Ureter (tissue), 1 donor: ENCODE results near the gene EPHA4. TPM values are rescaled to one million over a fixed set of nuclear protein-coding genes. Genes with fewer than 3 reads are reported as not detected.

ENCODE experiments used
- DNase-seq: peaks from one replicate; pipeline ENCODE4 v3.0.0-alpha.2; 2020; ENCODE audit warnings: low spot score
- total RNA-seq: library from RNA; stranded (reverse); gene quantifications from one replicate; pipeline ENCODE4 v1.2.4, GENCODE V29; 2023
- donor health status: DM: yes; HTN: yes; CAD: no.

EPHA4 gene
- total RNA-seq, 1 donor from 2014 or later, result 32.6 TPM

GRCh38 chr2:221571551-221572218 lies 419 bp downstream of the EPHA4 start:
- DNase-seq, result peak; percentile 50

- no peak for DNase-seq
Observed at GRCh38 chr2:221571025-221571550, 1.0 kb downstream of the EPHA4 start.

- DNase-seq, result peak; percentile 46
Observed at GRCh38 chr2:221570321-221570935, 1.7 kb downstream of the EPHA4 start.

DNA sequence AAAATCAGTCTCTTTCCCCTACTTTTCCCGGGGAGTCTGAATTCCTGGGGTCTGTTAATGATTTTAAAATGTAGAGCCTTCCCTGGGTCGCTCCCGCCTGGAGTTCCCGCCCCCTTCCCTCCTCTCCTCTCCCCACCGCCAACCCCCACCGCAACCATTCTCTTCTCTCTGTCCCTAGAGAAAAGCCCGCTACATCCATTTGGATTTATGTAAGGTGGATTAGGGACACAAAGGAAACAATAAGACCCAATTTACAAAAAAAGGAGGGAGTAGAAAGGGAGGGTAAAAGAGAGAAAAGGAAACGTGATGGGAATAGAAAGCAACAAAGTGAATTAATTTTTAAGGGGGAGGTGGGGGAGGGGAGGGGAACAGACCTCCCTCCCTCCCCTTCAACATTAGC lies 2.2 kb downstream of the EPHA4 start:
- no peak for DNase-seq

- no peak for DNase-seq
Observed at GRCh38 chr2:221569425-221569845, 2.7 kb downstream of the EPHA4 start.

DNA sequence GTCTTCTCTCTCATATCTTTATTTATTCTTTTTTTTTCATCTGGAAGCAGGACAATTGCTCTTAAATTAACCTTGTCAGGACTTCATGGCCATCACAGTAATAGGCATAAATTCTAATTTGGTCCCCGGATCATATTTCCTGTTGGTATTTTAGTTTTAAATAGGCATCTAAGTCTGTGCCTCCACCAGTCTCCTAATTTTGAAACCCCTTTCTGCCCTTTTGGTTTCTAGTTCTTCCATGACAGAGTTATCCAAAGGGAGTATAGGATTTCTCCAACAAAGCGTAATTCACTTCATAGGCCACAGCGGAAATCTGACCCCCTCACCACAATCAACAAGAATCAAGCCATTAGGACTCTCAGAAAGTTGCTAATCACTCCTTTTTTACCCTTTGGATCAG lies 3.8 kb downstream of the EPHA4 start:
- DNase-seq, result no peak

DNA sequence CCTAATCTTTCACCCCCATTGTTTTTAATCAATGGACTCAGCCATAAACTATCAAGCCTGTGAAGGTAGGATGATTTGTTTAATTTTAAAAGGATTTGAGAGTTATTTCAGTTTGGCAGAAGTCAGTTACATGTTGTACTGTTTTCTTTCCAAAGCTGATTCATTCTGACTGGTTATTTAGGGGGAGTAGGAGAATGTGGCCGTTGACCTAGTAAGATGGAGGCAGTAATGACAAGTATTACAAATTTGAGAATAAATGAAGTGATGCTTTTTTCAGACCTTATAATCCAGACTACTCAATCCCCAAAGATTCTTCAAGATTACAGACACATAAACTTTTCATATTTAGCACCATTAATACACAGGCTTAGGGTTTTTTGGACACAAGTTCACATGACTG lies 4.3 kb downstream of the EPHA4 start:
- no peak for DNase-seq

DNA sequence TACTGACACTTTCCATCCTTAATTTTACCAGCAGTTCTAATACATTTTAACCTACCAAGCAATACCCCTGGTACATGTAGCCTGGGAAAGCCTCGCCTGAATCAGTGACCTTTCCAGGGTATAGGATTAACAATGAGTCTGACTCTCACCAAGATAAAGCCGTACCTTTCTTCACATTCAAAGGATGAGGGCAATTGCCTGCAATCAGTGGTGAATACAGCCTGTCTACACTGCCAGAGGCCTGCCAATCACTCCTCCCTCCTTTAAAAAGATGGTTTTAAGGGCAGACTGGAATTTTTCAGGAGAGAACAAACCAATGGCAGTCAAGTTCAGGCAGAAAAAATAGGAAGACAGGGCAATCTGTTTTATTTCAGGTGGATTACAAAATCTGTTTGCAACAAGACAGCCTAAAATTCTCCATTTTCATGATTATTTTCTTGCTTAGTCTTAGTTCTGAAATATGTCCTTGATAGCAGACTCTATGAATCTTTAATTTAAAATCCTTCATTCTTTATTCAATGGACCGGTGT lies 4.8 kb downstream of the EPHA4 start:
- DNase-seq, result no peak

DNA sequence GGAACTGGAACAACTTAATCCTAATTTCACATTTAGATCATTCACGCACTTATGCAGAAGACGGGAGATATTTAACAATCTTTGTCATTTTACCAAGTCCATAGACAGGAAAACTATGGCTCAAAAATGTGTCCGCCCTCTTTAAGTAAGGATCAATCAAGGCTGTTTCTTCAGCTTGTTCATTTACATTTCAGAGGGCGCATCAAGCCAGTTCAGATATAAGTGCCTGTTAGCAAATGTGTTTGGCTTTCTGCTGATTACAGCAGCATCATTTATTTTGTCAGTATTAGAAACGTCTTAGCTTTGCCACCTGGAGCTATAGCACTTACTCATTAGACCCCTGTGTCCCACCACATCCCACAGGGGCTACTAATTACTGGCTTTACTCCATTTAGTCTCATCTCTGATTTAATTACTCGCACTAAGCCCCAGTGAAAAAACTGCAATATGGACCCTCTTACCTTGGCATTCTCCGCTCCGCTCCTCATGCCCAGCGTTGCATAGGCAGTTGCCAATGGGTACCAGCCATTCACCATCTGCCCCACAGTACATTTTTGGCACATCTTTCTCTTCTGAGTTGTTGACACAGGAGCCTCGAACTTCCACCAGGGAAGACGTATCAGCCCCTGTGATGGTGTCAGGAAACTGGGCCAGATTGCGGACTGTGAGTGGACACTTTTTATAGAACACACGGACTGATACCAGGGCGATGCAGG lies 8.7 kb downstream of the EPHA4 start:
- DNase-seq, result no peak

- no peak for DNase-seq
Observed at GRCh38 chr2:221562226-221562625, 9.9 kb downstream of the EPHA4 start.

DNA sequence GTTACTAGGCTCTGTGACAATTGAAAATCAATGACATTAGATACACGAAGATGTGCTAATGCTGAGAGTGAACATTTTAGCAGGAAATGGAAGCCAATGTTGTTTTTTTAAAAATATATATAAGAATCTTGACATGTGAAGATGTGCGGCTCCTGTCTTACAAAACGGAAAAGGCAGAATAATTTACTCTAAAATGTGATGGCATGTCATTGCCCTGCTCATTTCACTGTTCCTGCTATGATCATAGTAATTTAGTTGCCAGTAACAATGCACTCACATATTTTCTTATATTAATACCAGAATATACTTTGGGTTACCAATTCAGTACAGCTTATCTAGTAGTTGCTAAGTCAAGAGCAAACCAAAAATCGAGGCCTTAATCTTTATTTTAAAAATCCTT lies 10.3 kb downstream of the EPHA4 start:
- no peak for DNase-seq

DNA sequence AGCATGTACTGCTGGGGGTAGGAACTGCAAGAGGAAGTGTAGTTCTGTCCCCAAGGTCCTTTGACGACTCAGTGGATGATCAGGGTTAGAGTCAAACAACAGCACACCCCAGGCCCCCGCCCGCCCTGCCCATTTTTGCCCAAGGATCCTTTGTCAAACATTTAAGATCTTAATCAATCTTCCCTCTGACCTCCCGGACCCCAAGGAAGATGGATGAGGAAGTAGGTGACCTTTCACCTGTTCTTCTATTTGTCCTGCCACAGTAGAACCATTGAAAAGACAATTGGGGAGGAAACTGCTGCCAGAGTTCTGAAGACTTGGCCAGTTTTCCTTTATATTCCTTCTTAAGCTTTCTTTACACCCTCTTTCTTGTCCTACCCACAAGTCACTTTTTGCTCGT lies 12.1 kb downstream of the EPHA4 start:
- no peak for DNase-seq

DNA sequence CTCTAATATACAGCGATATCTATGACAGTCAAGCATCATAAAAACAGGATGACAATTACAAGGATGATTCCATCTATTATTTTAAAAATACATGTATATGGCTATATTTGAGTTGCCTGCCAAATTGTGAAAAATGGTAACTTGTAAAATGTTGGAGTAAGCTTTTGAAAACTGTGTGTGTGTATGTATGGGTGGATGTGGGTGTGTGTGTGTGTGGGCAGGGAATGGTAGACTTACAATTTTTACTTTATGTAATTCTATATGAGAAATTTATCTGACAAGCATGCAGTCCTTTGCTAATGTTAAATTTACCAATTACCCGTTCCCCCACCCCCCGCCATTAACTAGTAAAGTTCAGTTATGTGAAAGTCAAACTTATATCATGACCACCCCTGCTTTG lies 14.0 kb downstream of the EPHA4 start:
- no peak for DNase-seq

GRCh38 chr2:221555494-221555846 lies 16.6 kb downstream of the EPHA4 start:
- DNase-seq, result no peak

DNA sequence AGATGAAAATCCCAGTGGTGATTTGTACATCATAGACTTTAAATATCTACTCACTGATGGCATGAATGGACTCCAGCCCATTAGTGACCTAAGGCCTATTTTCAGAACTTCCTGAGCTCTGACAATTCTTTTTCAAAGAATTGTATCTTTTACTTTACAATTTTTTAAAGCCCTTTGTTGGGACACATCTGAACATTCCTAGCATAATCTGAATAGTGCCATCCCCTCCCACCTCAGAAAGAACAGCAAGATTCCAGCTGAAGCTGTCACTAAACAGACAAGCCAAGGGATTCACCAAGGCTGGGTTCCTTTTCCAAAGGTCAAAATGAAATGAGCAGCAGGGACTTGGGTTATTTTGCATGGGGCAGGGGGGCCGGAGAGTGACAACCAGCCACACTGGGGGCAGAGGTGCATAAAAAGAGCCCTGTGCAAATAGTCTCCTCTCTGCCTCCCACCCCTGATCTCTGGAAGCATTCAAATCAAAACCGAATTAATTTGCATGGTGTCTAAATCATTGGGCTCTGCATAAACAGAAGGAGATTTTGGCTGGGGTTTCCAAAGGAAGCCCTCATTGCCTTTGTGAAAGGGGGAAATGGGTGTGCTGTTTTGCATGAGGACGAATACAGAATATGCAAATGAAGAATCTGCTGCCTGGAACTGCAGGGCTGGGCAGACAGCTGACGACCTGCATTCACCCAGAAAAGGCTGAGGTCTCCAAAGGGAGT lies 17.2 kb downstream of the EPHA4 start:
- no peak for DNase-seq

- no peak for DNase-seq
Observed at GRCh38 chr2:221553333-221553732, 18.8 kb downstream of the EPHA4 start.

GRCh38 chr2:221552291-221552690 lies 19.8 kb downstream of the EPHA4 start:
- no peak for DNase-seq

DNA sequence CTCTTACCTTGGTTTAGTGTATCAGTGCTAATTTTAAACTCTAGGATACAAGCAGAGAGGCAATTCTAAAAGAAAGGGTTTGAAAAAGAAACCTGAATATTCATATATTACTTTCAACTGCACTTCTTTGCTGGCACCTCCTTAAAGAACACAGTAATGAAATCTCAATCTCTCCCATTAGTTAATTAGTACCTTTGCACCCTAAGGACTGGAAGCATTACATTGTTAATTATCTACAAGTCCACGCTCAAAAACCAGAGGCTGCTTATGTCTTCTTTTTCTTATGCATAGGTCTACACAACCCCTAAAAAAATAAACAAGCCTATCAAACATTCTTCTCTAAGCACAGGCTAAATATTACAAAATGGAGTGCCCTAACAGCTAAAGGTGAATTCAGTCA lies 20.2 kb downstream of the EPHA4 start:
- DNase-seq, result no peak

DNA sequence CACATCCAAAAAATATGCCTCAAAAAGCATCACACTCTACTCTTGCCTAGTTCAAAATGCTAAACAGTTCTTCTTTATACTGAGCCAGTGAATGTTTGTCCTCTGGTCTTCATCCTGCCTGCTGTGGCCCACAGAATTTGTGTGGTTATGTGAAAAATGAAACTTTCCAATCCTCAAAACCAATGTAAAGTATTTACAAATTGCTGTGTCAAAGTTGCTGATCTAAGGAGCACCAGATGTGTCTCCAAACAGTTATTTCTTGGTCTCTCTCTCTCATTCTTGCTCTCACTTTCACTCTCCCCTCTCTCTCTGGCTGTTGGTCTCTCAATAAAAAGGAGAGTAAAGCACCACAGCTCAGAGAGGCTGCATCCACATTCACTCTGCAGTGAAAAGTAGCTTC lies 23.0 kb downstream of the EPHA4 start:
- no peak for DNase-seq

DNA sequence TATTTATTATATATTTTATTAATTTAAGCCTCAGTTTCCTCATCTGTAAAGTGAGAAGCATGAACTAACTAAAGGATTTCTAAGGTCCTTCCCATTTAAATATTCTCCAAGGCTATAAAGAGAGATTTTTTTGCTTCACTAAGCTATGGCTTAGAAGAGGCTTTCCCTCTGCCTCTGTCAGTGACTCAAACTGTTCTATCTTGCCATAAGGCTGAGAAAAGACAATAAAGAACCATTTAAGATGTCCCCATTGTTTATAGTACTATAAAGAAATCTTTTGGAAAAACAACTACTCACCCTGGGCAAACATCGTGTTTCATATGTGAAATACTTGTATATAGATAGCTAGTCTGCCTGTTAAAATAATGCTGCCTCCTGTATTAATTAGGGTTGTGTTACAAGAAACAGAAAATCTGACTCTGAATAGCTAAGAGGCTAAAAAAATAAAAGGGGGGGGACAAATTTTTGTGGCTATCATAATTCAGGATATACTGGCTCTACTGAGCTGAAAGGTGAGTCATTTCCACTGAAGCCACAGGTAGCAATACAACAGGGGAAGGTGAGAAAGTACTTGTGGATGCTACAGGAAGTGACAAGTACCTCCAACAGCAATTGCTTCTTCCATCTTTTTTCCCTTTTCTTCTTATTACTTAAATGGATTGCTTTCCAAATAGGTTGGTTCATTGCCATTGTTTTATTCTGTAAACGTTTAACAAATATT lies 25.4 kb downstream of the EPHA4 start:
- no peak for DNase-seq

DNA sequence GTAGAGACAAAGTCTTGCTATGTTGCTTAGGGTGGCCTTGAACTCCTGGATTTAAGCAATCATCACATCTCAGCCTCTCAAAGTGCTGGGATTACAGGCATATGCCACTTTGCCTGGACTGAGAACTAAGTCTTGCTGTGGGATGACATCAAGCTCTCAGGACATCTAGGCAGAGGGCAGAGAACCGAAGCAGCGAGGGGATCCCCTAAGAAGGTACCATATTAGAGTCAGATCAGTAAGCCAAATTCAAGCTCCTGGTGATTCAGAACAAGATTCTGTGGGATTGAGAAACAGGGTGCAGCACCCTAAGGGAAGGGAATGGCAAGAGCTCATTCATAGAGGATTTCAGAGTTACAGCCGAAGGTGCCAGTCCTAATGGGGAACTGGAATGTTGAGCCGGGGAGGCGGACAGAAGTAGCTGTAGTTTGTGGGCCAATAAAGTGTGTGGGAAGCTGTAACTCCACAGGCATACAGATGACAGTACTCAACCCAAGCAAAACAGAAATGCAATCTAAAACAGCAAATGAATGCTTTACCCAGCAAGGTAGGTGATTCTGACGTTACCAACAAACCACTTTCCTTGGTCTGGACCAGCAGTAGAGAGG lies 30.9 kb downstream of the EPHA4 start:
- no peak for DNase-seq
